GM12892 (cell line): ENCODE measurements around the gene ZNF710.
A peak's percentile ranks its signal among the peaks of the same experiment; 100 is the strongest.

Experiments
- POLR2A ChIP-seq: IDR thresholded peaks from 2 replicates; pipeline ENCODE4 v1.6.1; 2011; ENCODE audit warnings: low read depth, low read length, control low read depth
- POLR2AphosphoS5 ChIP-seq: IDR thresholded peaks from 2 replicates; pipeline ENCODE4 v1.6.1; 2011; ENCODE audit warnings: low read depth, low read length, control low read depth
- TAF1 ChIP-seq: IDR thresholded peaks from 2 replicates; pipeline ENCODE4 v1.6.1; 2011; ENCODE audit warnings: low read depth, mild to moderate bottlenecking, control low read depth, low read length, borderline replicate concordance

GRCh38 chr15:90031231-90031791 lies 30.2 kb downstream of the ZNF710 start:
- TF ChIP-seq POLR2A (no peak), POLR2AphosphoS5 (no peak), TAF1 (peak; percentile 21; the same call in 1 of the 2 replicates)
